Stimulated activated CD4-positive, alpha-beta T cell treated with anti-CD3 and anti-CD28 coated beads, Interleukin-12 subunit alpha, Interleukin-12 subunit beta, amount 100 ng/mL, for 4 hours (primary cell): ENCODE results near the gene CLTB.
"Not testable (repeated sequence)": the region's sequence is repeated elsewhere in the genome, so short reads cannot be mapped to it uniquely, and the experiment has no call there.

Experiments
- DNase-seq: peaks from one replicate; pipeline ENCODE4 v3.0.0-alpha.2; 2020

CLTB gene, protein sequence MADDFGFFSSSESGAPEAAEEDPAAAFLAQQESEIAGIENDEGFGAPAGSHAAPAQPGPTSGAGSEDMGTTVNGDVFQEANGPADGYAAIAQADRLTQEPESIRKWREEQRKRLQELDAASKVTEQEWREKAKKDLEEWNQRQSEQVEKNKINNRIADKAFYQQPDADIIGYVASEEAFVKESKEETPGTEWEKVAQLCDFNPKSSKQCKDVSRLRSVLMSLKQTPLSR

DNA sequence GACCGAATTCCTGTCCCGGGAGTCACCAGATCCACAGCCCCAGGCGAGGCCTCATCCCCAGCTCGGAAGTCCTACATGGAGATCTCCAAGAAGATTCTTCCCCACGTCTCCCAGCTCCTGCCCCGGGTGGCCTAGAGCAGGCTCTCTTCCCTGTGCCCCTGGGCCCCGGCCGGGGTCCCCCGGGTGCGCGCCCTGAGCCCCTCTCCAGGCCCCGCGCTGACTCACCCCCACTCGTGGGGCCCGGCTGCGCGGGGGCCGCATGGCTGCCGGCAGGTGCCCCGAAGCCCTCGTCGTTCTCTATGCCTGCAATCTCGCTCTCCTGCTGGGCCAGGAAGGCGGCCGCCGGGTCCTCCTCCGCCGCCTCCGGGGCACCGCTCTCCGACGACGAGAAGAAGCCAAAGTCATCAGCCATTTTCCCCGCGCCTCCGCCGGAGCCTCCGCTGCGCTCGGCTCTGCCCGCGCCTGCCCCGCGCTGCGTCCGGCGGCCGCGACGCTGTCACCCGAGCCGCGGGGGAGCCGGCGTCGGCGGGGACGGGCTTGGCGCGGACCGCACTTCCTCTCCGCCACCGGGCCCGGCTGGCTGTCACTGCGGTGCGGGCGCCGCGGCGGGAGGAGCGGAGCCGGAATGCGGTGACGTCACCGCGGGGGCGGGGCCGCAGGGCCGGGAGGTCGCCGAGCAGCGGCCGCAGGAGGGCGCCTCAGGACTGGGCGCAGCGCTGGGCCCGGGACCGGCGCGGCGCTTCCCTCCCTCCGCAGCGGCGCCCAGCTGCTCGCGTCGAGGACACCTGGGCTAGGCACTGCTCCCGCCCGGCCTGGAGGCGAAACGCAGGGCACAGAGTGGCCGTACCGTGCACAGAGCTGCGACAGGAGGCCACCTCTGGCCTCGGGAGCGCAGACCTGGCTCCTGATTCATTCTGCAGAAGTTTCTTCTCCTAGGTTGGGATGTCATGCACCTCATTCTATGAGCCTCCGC lies at the start of gene CLTB:
Gene CLTB, minus strand, starts transcription at position 588 of the 973 bp plus-strand sequence. Its CDS starts 176 bp downstream, at position 412.
- peak; percentile 95 for DNase-seq

DNA sequence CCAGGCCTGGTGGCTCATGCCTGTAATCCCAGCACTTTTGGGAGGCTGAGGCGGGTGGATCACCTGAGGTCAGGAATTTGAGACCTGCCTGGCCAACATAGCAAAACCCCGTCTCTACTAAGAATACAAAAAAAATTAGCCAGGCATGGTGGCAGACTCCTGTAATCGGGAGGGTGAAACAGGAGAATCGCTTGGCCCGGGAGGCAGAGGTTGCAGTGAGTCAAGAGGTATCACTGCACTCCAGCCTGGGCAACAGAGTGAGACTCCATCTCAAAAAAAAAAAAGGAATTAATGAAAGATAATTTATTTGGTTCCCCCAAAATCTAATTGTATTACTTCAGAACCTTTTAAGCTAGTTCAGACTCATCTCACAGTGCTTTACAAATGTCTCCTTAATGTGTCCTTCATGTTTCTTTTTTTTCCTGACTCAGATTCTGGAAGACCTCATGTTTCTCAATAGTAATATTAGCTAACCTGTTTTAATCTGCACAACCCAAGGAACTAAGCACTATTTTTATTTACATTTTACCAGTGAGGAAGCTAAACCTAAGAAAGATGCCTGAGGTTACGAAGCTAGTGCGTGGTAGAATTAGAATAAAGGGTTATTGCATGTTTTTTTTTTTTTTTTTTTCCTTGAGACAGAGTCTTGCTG lies 46.9 kb upstream of the CLTB start:
- no peak for DNase-seq

DNA sequence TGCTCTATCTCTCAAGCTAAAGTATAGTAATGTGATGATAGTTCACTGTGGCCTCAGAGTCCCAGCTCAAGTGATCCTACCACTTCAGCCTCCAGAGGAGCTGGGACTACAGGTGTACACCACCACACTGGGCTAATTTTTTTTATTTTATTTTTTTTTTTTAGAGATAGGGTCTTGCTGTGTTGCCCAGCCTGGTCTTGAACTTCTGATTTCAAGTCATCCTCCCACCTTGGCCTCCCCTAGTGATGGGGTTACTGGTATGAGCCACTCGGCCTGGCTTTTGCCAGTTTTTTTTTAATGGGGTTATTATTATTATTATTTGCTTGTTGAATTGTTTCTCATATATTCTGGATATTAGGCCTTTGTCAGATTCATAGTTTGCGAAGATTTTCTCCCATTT lies 45.0 kb upstream of the CLTB start:
- DNase-seq = no peak

DNA sequence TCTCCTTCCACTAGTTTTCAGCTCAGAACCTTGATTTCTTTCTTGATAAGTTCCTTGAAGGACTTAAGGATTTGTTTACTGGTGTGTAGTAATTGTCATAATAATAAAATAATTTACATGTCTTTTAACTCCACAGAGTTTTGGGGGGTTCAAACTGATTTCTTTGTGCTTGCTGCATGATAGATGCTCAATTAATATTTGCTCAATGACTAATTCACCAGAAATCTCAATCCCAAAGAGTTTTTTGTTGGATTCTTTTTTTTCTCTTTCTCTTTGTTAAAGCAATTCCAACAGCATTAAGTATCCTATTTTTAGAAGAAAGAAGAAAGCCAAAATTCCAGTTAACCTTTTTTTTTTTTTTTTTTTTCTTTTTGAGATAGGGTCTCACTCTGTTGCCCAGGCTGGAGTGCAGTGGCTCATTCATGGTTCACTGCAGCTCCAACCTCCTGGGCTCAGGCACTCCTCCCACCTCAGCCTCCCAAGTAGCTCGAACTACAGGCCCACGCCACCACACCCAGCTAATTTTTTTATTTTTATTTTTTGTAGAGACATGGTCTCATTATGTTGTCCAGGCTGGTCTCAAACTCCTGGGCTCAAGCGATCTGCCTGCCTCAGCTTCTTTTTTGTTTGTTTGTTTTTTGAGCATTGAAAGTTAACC lies 42.7 kb upstream of the CLTB start:
- DNase-seq = no peak

DNA sequence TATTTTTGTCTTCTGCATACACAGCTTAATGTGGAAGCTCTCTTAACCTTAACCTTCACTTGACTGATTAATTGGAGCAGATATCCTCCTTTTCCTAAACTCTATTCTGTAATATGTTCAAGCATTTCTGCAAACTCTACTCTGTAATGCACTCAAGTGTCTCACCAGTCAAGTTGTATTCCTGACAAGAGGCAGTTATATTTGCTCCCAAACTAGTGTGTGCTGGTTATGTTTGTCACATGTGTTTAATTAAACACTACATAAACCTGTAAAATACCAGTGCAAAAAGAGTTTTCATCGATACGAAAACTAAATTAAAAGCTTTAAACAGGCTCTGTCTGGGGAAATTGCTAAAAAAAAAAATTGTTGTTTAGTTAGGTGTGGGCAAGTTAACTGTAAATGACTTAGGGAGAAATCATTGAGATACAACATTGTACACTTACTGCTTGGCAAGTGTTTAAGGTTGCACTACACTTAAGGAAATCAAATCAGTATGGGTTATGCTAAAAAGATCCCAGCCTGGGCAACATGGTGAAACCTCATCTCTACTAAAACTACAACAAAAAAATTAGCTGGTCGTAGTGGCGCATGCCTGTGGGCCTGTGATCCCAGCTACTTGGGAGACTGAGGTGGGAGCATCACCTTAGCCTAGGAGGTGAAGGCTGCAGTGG lies 38.5 kb upstream of the CLTB start:
- no peak for DNase-seq

DNA sequence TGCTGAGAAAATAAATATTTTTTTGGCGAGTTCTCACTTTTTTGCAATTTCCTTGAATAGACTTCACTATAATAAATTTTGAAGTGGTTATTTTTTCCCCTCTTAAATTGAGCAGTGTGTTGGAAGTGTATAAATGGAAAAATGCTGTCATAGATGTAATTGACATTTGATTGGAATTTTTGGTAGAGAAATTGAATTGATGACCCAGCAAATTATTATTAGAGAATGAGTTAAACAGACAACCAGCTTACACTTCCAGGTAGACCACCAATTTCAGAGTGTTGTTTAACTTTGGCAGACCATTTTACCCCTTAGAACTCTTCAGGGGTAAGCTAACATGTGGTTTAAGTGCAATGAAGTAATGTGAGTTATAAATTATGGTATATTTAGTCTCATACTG lies 33.7 kb upstream of the CLTB start:
- DNase-seq = no peak

DNA sequence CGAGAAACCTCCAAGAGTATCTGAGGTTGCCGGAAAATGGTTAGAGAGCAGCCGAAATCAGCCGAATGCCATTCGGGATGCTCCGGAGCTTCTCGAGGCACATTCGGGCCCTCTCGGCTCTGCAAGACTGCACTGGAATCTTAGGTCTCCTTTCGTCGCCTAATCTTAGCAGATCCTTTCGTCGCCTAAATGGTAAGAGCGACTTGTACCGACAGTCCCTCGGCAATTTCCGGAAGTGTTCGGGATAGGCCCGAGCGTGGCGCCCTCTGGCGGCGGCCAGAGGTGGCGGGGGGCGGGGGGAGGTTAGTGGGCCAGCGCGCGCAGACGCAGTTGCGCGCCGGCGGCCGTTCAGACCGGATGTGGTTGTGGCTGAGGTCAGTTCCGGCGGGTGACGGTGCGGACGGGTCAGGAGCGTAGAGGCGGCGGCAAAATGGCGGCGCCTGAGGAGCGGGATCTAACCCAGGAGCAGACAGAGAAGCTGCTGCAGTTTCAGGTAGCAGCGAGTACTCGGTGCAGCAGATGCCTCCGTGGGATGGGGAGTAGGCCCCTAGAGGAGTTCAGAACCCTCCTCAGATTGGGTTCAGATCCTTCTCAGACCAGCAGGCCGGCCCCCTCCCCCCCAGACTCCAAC lies 31.8 kb upstream of the CLTB start, which contains the start of gene FAF2:
Gene FAF2, plus strand, starts transcription at position 408 of the 631 bp plus-strand sequence. Its CDS starts 23 bp downstream, at position 431.
- DNase-seq = peak; percentile 96

DNA sequence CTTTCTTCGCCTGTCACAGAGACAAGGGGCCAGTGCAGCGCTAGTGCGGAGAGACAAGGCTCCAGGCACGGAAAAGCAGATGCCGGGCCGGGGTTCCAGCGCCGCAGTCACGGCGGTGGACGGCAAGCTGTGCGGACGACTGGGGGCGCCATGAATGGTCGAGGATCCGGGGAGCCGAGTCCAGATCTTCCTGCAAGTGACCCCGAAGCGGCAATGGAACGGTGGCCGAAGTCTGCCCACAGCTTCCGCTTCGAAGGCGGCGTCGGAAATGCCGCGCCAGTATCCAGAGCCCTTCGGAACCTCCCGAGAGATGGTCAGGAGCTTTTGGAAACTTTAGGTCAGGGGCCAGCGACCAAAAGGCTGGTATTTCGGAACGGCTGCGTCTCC lies 31.2 kb upstream of the CLTB start:
- DNase-seq = peak; percentile 31

DNA sequence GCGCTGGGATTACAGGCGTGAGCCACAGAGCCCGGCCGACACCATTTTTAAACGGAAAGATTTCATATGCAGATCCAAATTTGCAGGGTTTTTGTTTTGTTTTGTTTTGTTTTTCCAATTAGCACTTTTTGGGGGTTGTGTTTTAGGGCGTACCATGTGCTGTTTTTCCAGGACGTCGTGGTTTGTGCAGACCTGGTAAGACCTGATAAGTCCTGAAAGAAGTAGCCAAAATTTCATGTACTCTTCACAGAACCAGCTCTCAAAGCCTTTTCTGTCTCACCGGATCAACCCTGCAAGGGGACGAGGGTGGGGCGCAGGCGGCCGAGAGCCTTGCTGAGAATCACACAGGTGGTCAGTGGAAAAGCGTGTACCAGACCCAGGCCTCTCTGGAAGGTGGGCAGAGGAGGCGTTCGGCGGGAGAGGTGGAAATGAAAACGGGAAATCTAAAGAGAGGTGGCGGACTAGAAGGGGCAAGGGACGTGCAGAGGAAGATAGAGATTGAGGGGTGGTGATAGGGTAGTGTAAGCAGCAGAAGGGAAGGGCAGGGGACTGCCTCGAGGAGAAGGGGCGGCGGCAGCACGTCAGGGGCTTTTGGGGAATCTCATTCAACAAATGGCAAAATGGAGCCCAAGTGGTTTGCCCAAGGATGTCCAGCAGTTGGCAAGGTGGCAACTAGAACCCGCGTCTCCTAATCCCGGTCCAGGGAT lies 30.7 kb upstream of the CLTB start:
- DNase-seq = no peak

DNA sequence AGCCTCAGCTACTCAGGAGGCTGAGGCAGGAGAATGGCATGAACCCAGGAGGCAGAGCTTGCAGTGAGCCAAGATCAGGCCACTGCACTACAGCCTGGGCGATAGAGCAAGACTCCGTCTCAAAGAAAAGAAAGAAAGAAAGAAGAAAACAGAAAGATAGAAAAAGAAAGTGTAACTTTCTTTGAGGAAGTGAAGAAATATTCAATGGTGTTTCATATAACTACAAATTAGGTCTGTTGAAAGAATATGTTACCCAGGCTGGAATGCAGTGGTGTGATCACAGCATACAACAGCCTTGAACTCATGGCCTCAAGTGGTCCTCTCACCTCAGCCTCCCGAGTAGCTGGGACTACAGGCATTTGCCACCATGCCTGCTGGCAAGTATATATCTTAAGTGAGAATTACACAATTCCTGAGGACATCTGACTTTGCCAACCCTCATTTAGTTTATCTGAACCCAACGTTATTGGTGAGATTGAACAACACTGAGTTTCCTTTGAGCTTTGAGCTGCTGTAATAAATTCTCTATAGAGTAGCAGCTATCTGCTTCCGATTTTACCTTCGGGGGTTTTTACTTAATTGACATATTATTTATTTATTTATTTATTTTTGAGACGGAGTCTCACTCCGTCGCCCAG lies 29.8 kb upstream of the CLTB start:
- DNase-seq = no peak

DNA sequence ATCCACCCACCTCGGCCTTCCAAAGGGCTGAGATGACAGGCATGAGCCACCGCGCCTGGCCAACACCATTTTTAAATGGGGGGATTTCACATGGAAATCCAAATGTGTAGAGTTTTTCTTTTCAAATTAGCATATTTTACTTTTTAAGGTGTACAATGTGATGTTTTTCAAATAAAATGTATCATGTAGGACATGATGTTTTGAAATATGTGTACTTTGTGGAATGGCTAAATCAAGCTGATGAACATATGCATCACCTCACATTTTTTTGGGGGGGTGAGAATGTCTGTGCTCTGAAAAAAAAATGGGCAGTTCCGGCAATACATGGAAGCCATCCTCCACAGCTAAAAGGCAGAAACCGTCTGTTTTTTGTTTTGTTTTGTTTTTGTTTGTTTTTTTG lies 28.4 kb upstream of the CLTB start:
- DNase-seq = no peak

DNA sequence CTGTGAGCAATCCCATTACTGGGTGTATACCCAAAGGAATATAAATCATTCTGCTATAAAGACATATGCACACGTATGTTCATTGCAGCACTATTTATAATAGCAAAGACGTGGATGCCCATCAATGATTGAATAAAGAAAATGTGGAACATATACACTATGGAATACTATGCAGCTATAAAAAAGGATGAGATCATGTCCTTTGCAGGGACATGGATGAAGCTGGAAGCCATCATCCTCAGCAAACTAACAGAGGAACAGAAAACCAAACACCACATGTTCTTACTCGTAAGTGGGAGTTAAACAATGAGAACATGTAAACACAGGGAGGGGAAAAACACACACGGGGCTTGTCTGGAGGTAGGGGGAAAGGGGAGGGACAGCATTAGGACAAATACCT lies 26.6 kb upstream of the CLTB start:
- DNase-seq = not testable (repeated sequence)

DNA sequence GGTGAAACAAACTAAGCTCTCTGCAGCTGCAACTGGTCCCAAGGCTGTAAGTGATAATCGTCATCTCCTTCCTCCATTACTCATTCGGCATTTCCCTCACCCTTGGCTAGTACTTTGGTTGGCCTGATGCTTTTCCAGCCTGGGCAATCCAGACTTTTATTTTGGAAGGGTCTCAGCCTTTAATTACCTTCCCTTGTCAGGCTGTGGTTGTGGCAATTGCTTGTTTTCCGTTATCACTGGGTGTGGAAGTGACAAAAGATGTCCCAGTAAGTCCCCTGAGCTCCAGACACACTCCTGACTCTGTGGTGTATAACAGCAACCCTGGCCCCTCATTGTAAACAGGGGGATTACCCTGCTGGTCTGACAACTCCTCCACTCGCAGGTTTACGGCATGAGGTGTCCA lies 25.6 kb upstream of the CLTB start:
- no peak for DNase-seq

DNA sequence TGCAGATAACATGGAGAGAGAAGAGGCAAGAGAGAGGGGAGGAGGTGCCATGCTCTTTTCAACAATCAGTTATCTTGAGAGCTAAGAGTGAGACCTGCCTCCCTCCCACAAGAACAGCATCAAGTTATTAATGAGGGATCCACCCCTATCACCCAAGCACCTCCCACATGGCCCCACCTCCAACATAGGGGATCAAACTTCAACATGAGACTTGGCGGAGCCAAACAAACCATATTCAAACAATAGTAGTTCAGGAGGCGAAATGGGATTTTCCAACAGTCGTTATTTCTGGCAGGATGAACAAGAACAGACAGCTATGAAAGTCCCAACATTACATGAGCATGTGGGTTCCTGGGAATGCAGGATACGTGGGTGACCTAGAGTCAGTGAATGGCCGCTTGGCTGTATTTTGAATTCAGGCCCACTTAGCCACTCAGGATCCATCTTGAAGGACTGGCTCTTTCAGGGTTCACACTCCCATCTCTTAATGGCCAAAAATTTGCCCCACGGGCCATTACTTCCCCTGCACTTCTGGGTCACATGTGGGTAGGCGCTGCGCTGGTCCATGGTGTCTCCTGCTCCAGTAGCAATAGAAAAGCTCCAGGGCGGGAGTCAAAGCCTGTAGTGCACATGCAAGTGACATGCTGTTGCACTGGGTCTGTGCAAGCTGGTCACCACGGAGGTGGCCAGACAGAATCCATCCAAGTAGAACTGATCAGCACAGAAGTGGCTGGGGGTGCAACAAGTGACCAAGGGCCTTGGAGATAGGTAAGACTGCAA lies 24.8 kb upstream of the CLTB start:
- DNase-seq = no peak

DNA sequence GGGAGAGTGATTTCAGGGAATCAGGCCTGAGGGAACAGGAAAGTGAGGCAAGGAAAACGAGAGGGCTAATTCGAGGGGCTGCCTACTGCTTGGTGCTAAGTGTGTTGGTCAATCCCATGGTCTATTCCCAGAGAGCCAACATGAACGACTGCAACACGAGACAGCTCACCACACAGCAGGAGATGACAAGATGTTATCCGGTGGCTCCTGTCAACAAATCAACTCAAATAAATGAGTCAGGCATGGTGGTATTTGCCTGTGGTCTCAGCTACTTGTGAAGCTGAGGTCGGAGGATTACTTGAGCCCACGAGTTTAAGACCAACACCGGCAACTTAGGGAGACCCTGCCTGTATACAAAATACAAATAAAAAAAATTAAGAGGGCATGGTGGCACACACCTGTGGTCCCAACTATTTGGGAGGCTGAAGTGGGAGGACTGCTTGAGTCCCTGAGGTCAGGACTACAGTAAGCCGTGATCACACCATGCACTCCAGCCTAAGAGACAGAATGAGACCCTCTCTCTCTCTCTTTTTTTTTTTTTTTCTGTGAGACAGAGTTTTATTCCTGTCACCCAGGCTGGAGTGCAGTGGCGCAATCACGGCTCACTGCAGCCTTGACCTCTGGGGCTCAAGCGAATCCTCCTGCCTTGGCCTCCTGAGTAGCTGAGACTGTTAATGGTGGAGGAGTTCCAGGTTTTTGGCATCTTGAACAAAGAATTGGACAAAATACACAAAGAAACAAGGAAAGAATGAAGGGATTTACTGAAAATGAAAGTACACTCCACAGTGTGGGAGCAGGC lies 22.8 kb upstream of the CLTB start:
- DNase-seq = no peak

DNA sequence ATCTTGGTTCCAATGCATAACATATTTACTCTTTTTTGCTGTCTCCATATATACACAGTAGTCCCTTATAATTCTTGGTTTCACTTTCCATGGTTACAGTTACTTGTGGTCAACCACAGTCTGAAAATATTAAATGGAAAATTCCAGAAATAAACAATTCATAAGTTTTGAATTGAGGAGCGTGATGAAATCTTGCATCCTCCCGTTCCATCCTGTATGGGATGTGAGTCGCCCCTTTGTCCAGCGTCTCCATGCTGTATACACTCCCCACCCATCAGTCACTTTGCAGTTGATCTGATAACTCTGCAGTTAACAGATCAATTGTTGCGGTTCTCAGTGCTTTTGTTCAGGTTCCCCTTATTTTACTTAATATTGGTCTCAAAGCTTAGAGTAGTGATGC lies 20.3 kb upstream of the CLTB start:
- DNase-seq = no peak

DNA sequence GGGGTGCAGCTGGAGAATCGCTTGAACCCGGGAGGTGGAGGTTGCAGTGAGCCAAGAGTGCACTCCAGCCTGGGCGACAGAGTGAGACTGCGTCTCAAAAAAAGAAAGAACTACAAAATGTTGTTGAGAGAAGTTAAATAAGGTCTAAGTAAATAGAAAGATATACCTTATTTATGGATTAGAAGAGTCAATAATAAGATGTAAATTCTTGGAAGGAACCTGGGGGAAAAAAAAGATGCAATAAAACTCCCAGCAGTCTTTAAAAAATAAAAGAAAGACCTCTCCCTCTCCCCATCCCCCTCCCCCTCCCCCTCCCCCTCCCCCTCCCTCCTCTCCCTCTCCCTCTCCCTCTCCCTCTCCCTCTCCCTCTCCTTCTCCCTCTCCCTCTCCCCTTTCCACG lies 16.4 kb upstream of the CLTB start:
- DNase-seq = no peak

DNA sequence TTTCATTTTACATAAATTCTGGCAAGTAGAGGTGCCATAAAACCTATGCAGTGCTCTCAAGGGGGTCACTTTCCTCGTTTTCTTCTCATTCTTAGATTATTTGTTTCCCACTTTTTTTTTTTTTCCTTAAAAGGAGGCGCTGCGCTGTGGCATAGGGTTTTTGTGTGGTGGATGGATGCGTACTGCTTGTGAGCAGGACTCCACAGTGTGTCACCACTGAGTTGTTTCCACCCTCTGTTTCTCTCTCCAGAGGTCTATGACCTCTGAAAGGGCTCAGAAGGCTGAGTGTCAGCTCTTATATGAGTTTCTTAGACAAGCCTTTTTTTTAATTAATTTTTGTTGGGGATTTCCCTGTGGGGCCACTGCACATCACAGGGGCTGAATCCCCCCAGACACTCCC lies 13.6 kb upstream of the CLTB start:
- DNase-seq = no peak

DNA sequence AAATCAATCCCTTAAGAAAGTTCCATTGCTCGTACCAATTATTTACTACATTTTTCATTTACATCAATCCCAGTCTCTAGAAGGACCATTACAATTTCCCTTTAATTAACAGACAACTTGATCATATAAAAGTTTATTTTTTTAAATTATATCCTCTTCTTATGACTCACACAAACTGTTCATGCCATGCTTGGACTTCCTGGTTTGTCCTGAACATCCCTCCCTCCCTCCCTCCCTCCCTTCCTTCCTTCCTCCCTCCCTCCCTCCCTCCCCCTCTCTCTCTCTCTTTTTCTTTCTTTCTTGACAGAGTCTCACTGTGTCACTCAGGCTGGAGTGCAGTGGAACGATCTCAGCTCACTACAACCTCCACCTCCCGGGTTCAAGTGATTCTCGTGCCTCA lies 11.6 kb upstream of the CLTB start:
- DNase-seq = no peak
